GM18511 (cell line): ENCODE measurements around the gene TOR1AIP2.
A peak's percentile ranks its signal among the peaks of the same experiment; 100 is the strongest.
"Not testable (repeated sequence)": the region's sequence is repeated elsewhere in the genome, so short reads cannot be mapped to it uniquely, and the experiment has no call there.

ENCODE experiments used
- ATAC-seq: cut with Tn5 transposase; IDR thresholded peaks from one replicate; pipeline ENCODE4 v1.9.1; 2021; ENCODE audit warnings: mild to moderate bottlenecking, moderate library complexity; ENCODE audit not compliant: unreplicated experiment

TOR1AIP2 gene

GRCh38 chr1:179876300-179876715 is 1.3 kb downstream of the TOR1AIP2 start:
- no peak for ATAC-seq

GRCh38 chr1:179875596-179876299 is 1.9 kb downstream of the TOR1AIP2 start:
- no peak for ATAC-seq

GRCh38 chr1:179873438-179873851 is 4.2 kb downstream of the TOR1AIP2 start:
- ATAC-seq: no peak

GRCh38 chr1:179872558-179872957 is 5.0 kb downstream of the TOR1AIP2 start:
- ATAC-seq: no peak

- no peak for ATAC-seq
These were observed 5.7 kb downstream of the TOR1AIP2 start for GRCh38 chr1:179871940-179872339.

GRCh38 chr1:179870870-179871269 is 6.7 kb downstream of the TOR1AIP2 start:
- ATAC-seq: no peak

GRCh38 chr1:179867493-179868330 is 9.9 kb downstream of the TOR1AIP2 start:
- peak; percentile 79 for ATAC-seq

- ATAC-seq: no peak
These were observed 11.0 kb downstream of the TOR1AIP2 start for GRCh38 chr1:179866616-179867015.

GRCh38 chr1:179865377-179865776 is 12.2 kb downstream of the TOR1AIP2 start:
- ATAC-seq: no peak

- ATAC-seq: no peak
These were observed 17.0 kb downstream of the TOR1AIP2 start for GRCh38 chr1:179860652-179861051.

GRCh38 chr1:179857009-179857408 is 20.6 kb downstream of the TOR1AIP2 start:
- no peak for ATAC-seq

GRCh38 chr1:179856296-179856695 is 21.3 kb downstream of the TOR1AIP2 start:
- no peak for ATAC-seq

- ATAC-seq: not testable (repeated sequence)
These were observed 21.8 kb downstream of the TOR1AIP2 start for GRCh38 chr1:179855831-179856230.

- no peak for ATAC-seq
These were observed 24.5 kb downstream of the TOR1AIP2 start for GRCh38 chr1:179853102-179853501.

GRCh38 chr1:179848233-179848632 is 29.4 kb downstream of the TOR1AIP2 start:
- no peak for ATAC-seq

- ATAC-seq: no peak
These were observed 37.5 kb downstream of the TOR1AIP2 start for GRCh38 chr1:179840107-179840506.

- ATAC-seq: not testable (repeated sequence)
These were observed 40.7 kb downstream of the TOR1AIP2 start for GRCh38 chr1:179836686-179837445.

GRCh38 chr1:179831852-179832699 is 45.5 kb downstream of the TOR1AIP2 start:
- no peak for ATAC-seq

GRCh38 chr1:179831225-179831624 is 46.4 kb downstream of the TOR1AIP2 start:
- no peak for ATAC-seq

GRCh38 chr1:179828554-179829110 is 49.0 kb downstream of the TOR1AIP2 start:
- ATAC-seq: no peak
